Loucy (cell line): Measurements from ENCODE around the gene NFIX.

Experiments
- H2AFZ ChIP-seq: fragments of 200-600 bp; sonication (generic); 2 replicates; pipeline ENCODE4 v1.6.0; 2016; ENCODE audit warnings: antibody characterized with exemption, mild to moderate bottlenecking, low read length, moderate library complexity
- H3F3A ChIP-seq: fragments of 200-600 bp; 2 replicates; pipeline ENCODE4 v1.6.0; 2016; ENCODE audit warnings: antibody characterized with exemption, low read depth, mild to moderate bottlenecking
- H3K27me3 ChIP-seq: fragments of 200-600 bp; sonication (generic); 2 replicates; pipeline ENCODE4 v1.6.1; 2014; ENCODE audit warnings: low read length, mild to moderate bottlenecking; ENCODE audit not compliant: insufficient read depth, poor library complexity, severe bottlenecking
- H3K36me3 ChIP-seq: fragments of 200-600 bp; sonication (generic); 2 replicates; pipeline ENCODE4 v1.6.1; 2016; ENCODE audit warnings: low read length; ENCODE audit not compliant: insufficient read depth
- H3K4me1 ChIP-seq: fragments of 200-600 bp; sonication (generic); 2 replicates; pipeline ENCODE4 v1.5.1; 2014; ENCODE audit warnings: low read length, mild to moderate bottlenecking; ENCODE audit not compliant: insufficient read depth, poor library complexity, severe bottlenecking
- H3K4me2 ChIP-seq: fragments of 200-600 bp; sonication (generic); 2 replicates; pipeline ENCODE4 v1.6.0; 2014; ENCODE audit warnings: antibody characterized with exemption, low read length, low read depth, mild to moderate bottlenecking; ENCODE audit not compliant: poor library complexity, severe bottlenecking
- H3K4me3 ChIP-seq: fragments of 200-600 bp; sonication (generic); 2 replicates; pipeline ENCODE4 v1.5.1; 2014; ENCODE audit warnings: low read length, mild to moderate bottlenecking, mixed read lengths; ENCODE audit not compliant: poor library complexity, severe bottlenecking
- H3K79me2 ChIP-seq: fragments of 200-600 bp; sonication (generic); 2 replicates; pipeline ENCODE4 v1.6.1; 2014; ENCODE audit warnings: low read length; ENCODE audit not compliant: insufficient read depth
- H3K9ac ChIP-seq: fragments of 200-600 bp; sonication (generic); 2 replicates; pipeline ENCODE4 v1.6.0; 2014; ENCODE audit warnings: mild to moderate bottlenecking, low read depth, low read length, moderate library complexity; ENCODE audit not compliant: poor library complexity, severe bottlenecking
- H3K9me2 ChIP-seq: fragments of 200-600 bp; sonication (generic); replicated peaks from 2 replicates; pipeline ENCODE4 v1.6.1; 2016; ENCODE audit warnings: low read depth, low read length, mixed read lengths
- H3K9me3 ChIP-seq: fragments of 200-600 bp; sonication (generic); 2 replicates; pipeline ENCODE4 v1.6.1; 2014; ENCODE audit warnings: mild to moderate bottlenecking, antibody characterized with exemption, low read length, low read depth; ENCODE audit not compliant: insufficient read depth
- H4K20me1 ChIP-seq: fragments of 200-600 bp; sonication (generic); 2 replicates; pipeline ENCODE4 v1.6.0; 2014; ENCODE audit warnings: antibody characterized with exemption, low read length, mild to moderate bottlenecking; ENCODE audit not compliant: insufficient read depth, poor library complexity, severe bottlenecking
- CTCF ChIP-seq: fragments of 200-600 bp; sonication (generic); conservative IDR thresholded peaks from 2 replicates; pipeline ENCODE4 v1.5.1; 2014; ENCODE audit warnings: mild to moderate bottlenecking, antibody characterized with exemption, low read length
- EZH2phosphoT487 ChIP-seq: fragments of 200-600 bp; IDR thresholded peaks from 2 replicates; pipeline ENCODE4 v1.6.1; 2018; ENCODE audit warnings: antibody characterized with exemption, mild to moderate bottlenecking, moderate library complexity, borderline replicate concordance

NFIX gene

GRCh38 chr19:13031917-13032623 is 36.8 kb downstream of the NFIX start:
- Histone ChIP-seq H3F3A (no peaks in the 10 kb centered on the region), H3K9me2 (no peaks in the 10 kb centered on the region), H3K9me3 (no peaks in the 10 kb centered on the region), H4K20me1 (no peaks in the 10 kb centered on the region), H3K9ac (no peak overlapping the region), H3K27me3 (no peaks in the 10 kb centered on the region), H3K79me2 (no peaks in the 10 kb centered on the region), H3K4me1 (no peaks in the 10 kb centered on the region), H3K36me3 (no peaks in the 10 kb centered on the region), H2AFZ (no peak overlapping the region), H3K4me2 (no peak overlapping the region), H3K4me3 (no peak overlapping the region)
- TF ChIP-seq CTCF: no peak
- TF ChIP-seq EZH2phosphoT487: no peak

DNA sequence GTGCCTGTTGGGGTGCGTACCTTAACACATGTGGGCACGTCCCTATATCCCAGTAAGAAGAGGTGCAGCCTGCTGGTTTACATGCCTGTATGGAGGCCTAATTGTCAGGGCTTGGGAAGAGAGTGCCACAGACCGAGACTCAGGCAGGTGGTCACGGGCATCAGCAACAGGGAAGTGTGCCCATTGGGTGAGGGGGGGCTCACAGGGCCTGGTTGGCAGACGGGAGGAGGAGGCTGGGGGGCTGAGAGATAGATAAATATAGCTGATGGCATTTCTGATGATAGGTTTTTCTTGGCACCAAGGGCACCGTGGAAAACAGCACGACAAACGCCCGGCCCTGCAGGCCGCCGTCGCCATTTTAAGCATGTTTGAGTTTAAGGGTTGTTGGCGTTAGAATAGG is 37.6 kb downstream of the NFIX start:
- no peaks in the 10 kb centered on the region for H3K79me2 ChIP-seq
- H2AFZ ChIP-seq: no peak overlapping the region
- H3K9me2 ChIP-seq: no peaks in the 10 kb centered on the region
- no peaks in the 10 kb centered on the region for H3K9me3 ChIP-seq
- no peaks in the 10 kb centered on the region for H3K36me3 ChIP-seq
- H3K9ac ChIP-seq: no peak overlapping the region
- no peaks in the 10 kb centered on the region for H4K20me1 ChIP-seq
- no peaks in the 10 kb centered on the region for H3K27me3 ChIP-seq
- H3K4me3 ChIP-seq: no peak overlapping the region
- no peak overlapping the region for H3K4me2 ChIP-seq
- H3F3A ChIP-seq: no peaks in the 10 kb centered on the region
- no peak for TF ChIP-seq EZH2phosphoT487
- TF ChIP-seq CTCF: no peak
- no peaks in the 10 kb centered on the region for H3K4me1 ChIP-seq

GRCh38 chr19:13033244-13033643 is 38.0 kb downstream of the NFIX start:
- Histone ChIP-seq H3K4me1 (no peaks in the 10 kb centered on the region), H3F3A (no peaks in the 10 kb centered on the region), H3K9me3 (no peaks in the 10 kb centered on the region), H3K4me2 (no peak overlapping the region), H2AFZ (no peak overlapping the region), H3K79me2 (no peaks in the 10 kb centered on the region), H3K4me3 (no peak overlapping the region), H3K9me2 (no peaks in the 10 kb centered on the region), H3K36me3 (no peaks in the 10 kb centered on the region), H3K9ac (no peak overlapping the region), H4K20me1 (no peaks in the 10 kb centered on the region), H3K27me3 (no peaks in the 10 kb centered on the region)
- no peak for TF ChIP-seq EZH2phosphoT487
- TF ChIP-seq CTCF: peak; percentile 40
